Body of pancreas (tissue), 4 donors: ENCODE data around the gene DHX57. TPM values are rescaled to one million over a fixed set of nuclear protein-coding genes. Genes with fewer than 3 reads are reported as not detected.

Source experiments
- ATAC-seq: fragments of 150-250 bp; one replicate; pipeline ENCODE4 v1.9.1; 2016
- DNase-seq, 4 donors: peaks; one replicate each; pipeline ENCODE4 v3.0.0-alpha.2; 2019
- H3K27ac ChIP-seq, 4 donors: fragments of 200-600 bp; sonication (generic); 1 replicate in 3 of 4; 2 replicates in 1 of 4; pipeline versions ENCODE4 v1.5.1 to v1.6.1; 2016 to 2019; ENCODE audit warnings: mild to moderate bottlenecking in 1 of 4, mixed read lengths in 1 of 4, moderate library complexity in 1 of 4
- H3K27me3 ChIP-seq, 2 donors: fragments of 200-600 bp; sonication (generic); one replicate each; pipeline ENCODE4 v1.6.0; 2016; ENCODE audit warnings: mild to moderate bottlenecking in 1 of 2
- H3K36me3 ChIP-seq, 2 donors: fragments of 200-600 bp; sonication (generic); replicated peaks in 1 of 2; 2 replicates each; pipeline ENCODE4 v1.5.1; 2016; ENCODE audit warnings: low read depth in 2 of 2; ENCODE audit not compliant: insufficient read depth in 1 of 2
- H3K4me1 ChIP-seq: fragments of 200-600 bp; sonication (generic); one replicate; pipeline ENCODE4 v1.6.0; 2016
- H3K4me3 ChIP-seq, 2 donors: fragments of 200-600 bp; sonication (generic); 1 replicate in 1 of 2; 2 replicates in 1 of 2; pipeline ENCODE4 v1.5.1; 2016 to 2019
- H3K9me3 ChIP-seq, 3 donors: fragments of 200-600 bp; sonication (generic); 1 replicate in 2 of 3; 2 replicates in 1 of 3; pipeline ENCODE4 v1.5.1; 2016
- CTCF ChIP-seq, 7 experiments: fragments of 450-650 bp in 4 of 7; fragments of 200-600 bp in 3 of 7; sonication (generic) in 3 of 7; IDR thresholded peaks; one replicate each; pipeline ENCODE4 v1.5.1; 2016 to 2019; ENCODE audit warnings: antibody characterized with exemption in 7 of 7
- POLR2A ChIP-seq, 3 donors: fragments of 450-650 bp; IDR thresholded peaks; one replicate each; pipeline ENCODE4 v1.6.1; 2016; ENCODE audit warnings: antibody characterized with exemption in 3 of 3, mild to moderate bottlenecking in 2 of 3
- WGBS, 2 donors: methylation state at CpG; one replicate each; pipeline ENCODE4 v1.1.5; 2017; 5-methylcytosine and 5-hydroxymethylcytosine counted together
- intact Hi-C: fragments of 100-400 bp; cut with DNase I; formaldehyde crosslinking; loops from one replicate; pipeline ENCODE4 v1.15.1; 2023
- total RNA-seq, 2 donors: library from RNA; depleted of rRNA; stranded (reverse); fragments of >200 nt; gene quantifications; one replicate each; pipeline ENCODE4 v1.1.0, GENCODE V29; 2016

The DHX57 gene
- total RNA-seq, 2 donors from 2014 or later: 4.9 to 6.5 TPM

DNA sequence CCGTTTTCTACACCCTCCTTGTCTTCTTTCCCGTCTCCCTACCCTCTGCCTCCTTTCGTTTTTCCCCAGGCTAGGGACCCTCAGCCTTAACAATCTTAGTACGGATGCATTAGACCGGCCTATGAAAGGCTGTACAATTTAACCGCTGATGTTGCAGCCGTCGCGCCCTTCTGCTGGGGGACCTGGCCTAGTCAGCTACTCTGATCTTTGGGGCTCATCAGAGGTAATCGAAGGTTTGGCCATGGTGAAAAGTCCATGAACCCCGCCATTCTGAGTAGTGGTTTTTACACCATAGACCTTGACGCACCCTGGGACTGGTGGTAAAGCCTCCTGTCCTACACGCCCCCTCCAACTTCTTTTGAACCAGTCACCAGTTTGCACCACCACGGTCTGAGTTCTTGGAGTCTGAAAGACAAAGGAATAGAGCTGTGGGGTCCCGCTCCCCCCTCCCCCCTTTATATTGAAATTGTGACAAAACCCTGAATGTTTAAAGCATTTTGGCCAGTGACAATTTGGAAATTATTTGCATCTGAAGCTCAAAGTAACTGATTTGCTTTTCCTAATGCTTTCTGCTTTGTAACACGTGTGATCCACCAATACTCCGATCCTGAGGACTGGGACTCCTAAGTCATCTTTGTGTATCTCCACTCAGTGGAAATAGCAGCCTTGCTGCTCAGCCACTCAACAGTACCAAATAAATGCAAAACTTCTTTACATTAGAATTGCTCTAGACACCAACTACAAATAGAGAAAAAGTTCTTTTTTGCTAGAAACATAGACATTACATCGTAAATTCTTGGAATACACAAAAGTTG, 123.9 kb downstream of the DHX57 start:
- Histone ChIP-seq H3K27ac (peak overlapping the region; percentile 92 to 99 (median 96)), H3K4me1 (peaks cover 35% of the 10 kb centered on the region), H3K9me3 (no peaks in the 10 kb centered on the region), H3K27me3 (no peaks in the 10 kb centered on the region), H3K4me3 (peak overlapping the region in 1 of 2 donors; percentile 94), H3K36me3 (peaks cover 0 to 8% of the 10 kb centered on the region in 2 donors)
- intact Hi-C loops: no loop called here
- 31 to 35% methylated on average over 16 to 18 of the region's 18 CpGs for WGBS, 2 donors
- no peak for DNase-seq
- TF ChIP-seq CTCF (IDR thresholded peaks at IDR 0.05) (no peak), POLR2A (IDR thresholded peaks at IDR 0.05) (no peak)
- ATAC-seq: no peak

- Histone ChIP-seq H3K4me1 (peaks cover 41% of the 10 kb centered on the region), H3K27ac (peak within 1 kb of the TSS; percentile 92 to 99 (median 96)), H3K36me3 (peaks cover 0 to 11% of the 10 kb centered on the region in 2 donors), H3K9me3 (no peaks in the 10 kb centered on the region), H3K27me3 (no peaks in the 10 kb centered on the region), H3K4me3 (peak within 1 kb of the TSS; percentile 68 to 94)
- intact Hi-C loops: no loop called here
- DNase-seq (peak; percentile 98 to 99 (median 98)), ATAC-seq (peak; percentile 94)
- WGBS, 2 donors: 0% methylated on average over 29 to 68 of the region's 68 CpGs
- TF ChIP-seq POLR2A (IDR thresholded peaks at IDR 0.05): peak; percentile 100
- TF ChIP-seq CTCF (IDR thresholded peaks at IDR 0.05): peak in 1 of 7 experiments; percentile 6
Measured at GRCh38 chr2:38750891-38751595, 124.7 kb downstream of the DHX57 start, which contains the start of gene SRSF7. Gene SRSF7 (minus strand): TSS chr2:38751361. CDS start chr2:38751256, 105 bp downstream.

DNA sequence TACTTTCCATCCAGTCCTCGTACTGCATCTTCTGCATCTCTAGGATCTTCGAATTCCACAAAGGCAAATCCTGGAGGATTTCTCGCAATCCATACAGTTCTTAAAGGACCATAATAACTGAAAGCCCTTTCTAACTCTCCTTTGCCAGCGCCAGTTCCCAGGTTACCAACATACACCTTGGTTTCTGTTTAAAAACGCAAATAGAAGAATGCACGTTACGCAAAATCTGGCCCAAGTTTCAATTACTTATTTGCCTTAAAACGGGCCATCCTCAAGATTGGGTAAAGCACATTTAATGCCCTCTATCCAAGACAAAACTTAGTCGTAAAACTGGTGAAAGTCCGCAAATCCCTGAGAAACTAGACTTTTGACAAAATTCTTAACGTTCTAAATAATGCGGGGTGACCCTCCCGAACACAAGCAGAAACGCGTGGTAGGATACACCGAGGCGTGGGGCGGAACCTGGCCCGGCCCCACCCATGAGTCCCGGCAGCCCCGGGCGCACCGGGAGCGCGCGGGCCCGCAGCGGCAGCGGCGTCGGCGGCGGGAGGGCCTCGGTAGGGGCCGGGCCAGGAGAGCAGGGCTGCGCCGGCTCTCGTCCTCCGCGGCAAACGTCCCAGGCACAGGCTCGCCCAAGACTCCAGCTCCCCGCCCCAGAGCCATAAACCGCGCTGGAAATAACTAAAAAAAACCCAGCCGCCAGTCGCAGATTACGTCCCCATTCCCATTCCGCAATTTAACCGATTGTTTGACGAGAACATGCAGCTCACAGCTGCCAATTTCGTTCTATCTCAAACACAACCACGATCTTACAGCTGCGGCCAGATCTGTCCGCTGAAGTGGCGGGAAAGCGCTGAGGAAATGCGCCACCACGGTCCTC, 125.5 kb downstream of the DHX57 start:
- DNase-seq (peak; percentile 53 to 73 (median 58)), ATAC-seq (peak; percentile 62)
- H3K4me3 ChIP-seq: peak overlapping the region; percentile 68 to 94
- H3K4me1 ChIP-seq: peaks cover 48% of the 10 kb centered on the region
- H3K27me3 ChIP-seq: no peaks in the 10 kb centered on the region
- TF ChIP-seq CTCF (IDR thresholded peaks at IDR 0.05) (no peak), POLR2A (IDR thresholded peaks at IDR 0.05) (peak in 1 of 3 donors; percentile 49)
- intact Hi-C loops: no loop called here
- H3K9me3 ChIP-seq: no peaks in the 10 kb centered on the region
- peaks cover 0 to 16% of the 10 kb centered on the region in 2 donors for H3K36me3 ChIP-seq
- 0 to 1% methylated on average over 40 to 59 of the region's 59 CpGs for WGBS, 2 donors
- H3K27ac ChIP-seq: peak overlapping the region; percentile 92 to 99 (median 96)

DNA sequence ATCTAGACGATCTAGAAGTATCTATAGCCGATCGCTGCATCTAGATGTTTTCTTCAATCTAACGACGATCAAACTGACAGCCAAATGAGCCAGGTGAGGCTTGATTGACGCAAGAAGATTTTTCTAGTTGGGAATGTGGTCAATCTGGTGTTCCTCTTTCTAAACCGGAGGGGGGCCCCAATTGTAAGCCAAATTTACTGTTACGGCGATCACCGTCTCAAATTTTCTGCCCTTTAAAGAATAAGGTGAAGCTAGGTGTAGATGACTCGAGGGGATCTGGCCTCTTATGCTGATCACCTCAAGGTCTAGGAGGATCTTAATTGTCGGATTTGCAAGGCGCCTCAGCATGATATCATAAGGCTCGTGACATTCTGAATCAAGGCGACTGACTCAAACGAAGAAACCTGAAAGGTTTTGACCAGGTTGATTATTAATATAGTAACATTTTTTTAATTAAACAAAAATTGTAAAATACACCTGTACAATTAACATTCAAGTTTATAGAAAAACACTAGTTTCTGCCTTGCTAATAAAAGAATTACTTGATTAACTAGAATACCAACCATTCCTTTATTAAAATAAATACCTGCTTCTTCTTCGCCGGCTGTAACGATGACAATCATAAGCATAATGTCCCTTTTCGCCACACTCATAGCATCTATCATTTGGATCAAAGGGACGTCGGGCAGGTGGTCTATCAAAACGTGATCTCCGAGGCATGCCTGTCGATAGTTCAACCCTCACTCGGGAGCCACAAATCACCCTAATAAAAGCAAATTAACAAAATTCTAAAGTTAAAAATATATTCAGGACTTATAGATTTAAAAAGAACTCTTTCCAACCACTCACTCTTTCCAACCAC, 126.6 kb downstream of the DHX57 start:
- no peak for DNase-seq
- H3K4me1 ChIP-seq: peaks cover 49% of the 10 kb centered on the region
- intact Hi-C loops: loop anchor here (10.0 kb wide), 1 partner anchor 214 kb away; no protein-coding TSS in a partner anchor

More for the DNA sequence above, 126.6 kb downstream of the DHX57 start:
- no peaks in the 10 kb centered on the region for H3K9me3 ChIP-seq
- H3K36me3 ChIP-seq: peaks cover 0 to 24% of the 10 kb centered on the region in 2 donors
- 50 to 57% methylated on average over 26 of the region's 26 CpGs for WGBS, 2 donors
- no peak overlapping the region for H3K27ac ChIP-seq
- ATAC-seq: no peak
- peak overlapping the region in 1 of 2 donors; percentile 68 for H3K4me3 ChIP-seq
- no peak for TF ChIP-seq CTCF (IDR thresholded peaks at IDR 0.05)
- TF ChIP-seq POLR2A (IDR thresholded peaks at IDR 0.05): no peak
- H3K27me3 ChIP-seq: no peaks in the 10 kb centered on the region
